ENCODE measurements around the gene RPS6KA2. TPM values are rescaled to one million over a fixed set of nuclear protein-coding genes. Genes with fewer than 3 reads are reported as not detected.

Gene RPS6KA2
- total RNA-seq, 1 experiment from 2014 or later = 4.2 TPM

DNA sequence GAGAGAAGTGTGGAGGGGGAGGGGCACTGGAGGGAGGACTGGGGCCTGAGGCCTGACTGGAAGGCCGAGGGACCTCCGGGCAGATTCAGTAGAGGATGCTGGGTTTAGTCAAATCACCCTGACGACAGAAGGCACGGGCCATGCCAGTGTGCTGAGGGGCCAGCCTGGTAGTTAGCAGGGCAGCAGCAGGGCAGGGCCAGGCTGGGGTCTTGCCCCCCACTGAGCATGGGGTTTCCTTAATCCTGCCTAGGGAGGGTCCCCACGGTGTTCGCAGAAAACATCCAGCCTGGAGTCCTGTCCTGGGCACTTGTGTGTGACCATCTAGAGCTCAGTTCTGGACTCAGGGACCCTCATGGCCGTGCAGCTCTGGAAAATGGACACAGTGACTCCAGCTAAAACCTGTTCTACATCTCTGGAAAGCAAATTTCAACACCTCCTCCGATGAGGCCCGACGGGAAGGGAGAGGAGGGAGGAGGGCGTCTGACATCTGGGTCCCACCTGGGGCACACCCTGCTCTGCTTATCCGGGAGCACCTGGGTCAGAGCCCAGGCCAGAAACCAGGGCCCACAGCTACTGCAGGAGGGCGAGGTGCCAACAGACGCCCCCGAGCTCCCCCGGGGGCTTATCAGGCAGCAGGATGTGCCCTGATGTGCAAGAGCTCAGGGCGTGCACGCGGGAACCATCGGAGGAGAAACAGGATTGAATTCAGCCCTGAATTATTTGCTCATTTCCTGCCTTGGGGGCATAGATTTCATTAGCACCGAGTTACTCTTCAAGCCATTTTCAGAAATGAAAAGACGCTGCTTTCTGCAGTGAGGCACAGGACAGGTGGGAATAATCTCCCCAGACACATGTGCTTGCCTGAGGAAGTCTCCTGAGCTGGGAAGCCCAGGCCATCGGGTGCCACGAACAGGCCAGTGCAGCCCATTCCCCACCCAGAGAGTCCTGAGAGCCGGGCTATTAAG lies 166.3 kb downstream of the RPS6KA2 start:
- Histone ChIP-seq H3K4me3 (no peak overlapping the region), H3K4me1 (peaks cover 8% of the 10 kb centered on the region; the same call in 1 of the 2 replicates), H3K9me3 (replicated peaks) (peaks cover 3% of the 10 kb centered on the region; the same call in 1 of the 2 replicates), H3K27ac (no peak overlapping the region), H3K27me3 (no peaks in the 10 kb centered on the region), H3K36me3 (no peaks in the 10 kb centered on the region)
- DNase-seq = peak; percentile 33 to 63

DNA sequence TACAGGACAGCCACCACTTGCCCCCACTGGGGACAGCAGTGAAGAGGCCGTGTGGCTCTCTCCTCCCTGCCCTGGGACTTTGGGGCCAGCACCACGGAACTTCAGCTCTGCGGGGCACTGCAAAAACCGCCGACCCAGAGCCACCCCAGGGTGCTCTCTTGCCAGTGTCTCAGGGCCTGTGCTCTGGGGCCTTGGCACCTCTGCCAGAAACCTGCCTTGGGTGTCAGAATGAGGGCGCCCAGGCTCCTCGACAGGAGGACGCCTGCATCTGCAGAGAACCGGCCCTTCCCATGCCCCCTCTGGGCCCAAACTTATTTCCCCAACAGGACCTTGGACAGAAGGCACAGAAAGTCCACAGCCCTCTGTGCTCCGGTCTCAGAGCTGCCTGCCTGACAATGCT lies 167.1 kb downstream of the RPS6KA2 start:
- H3K27ac ChIP-seq = no peak overlapping the region
- H3K36me3 ChIP-seq = no peaks in the 10 kb centered on the region
- peaks cover 3% of the 10 kb centered on the region; the same call in 1 of the 2 replicates for H3K9me3 ChIP-seq (replicated peaks)
- H3K4me1 ChIP-seq = peaks cover 8% of the 10 kb centered on the region; the same call in 1 of the 2 replicates
- no peaks in the 10 kb centered on the region for H3K27me3 ChIP-seq
- no peak for DNase-seq
- H3K4me3 ChIP-seq = no peak overlapping the region

DNA sequence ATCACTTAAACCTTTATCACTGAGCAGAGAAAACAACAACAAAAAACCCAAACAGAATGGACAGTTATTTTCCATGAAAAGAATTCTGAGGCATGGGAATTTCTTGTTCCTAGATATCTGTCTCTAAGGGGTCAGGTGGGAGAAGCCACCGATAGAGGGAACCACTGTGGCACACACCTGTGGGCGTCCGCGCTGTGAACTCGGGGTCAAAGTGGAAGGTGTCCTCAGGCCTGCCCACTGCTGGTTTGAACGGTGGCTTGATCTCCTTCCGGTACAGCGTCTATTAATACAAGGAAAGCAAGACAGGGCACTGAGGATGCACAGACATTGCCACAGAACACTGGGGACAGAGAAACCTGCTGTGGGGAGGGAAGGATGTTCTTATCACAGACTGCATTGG lies 167.8 kb downstream of the RPS6KA2 start:
- Histone ChIP-seq H3K27ac (no peak overlapping the region), H3K36me3 (no peaks in the 10 kb centered on the region), H3K9me3 (replicated peaks) (peaks cover 3% of the 10 kb centered on the region; the same call in 1 of the 2 replicates), H3K27me3 (no peaks in the 10 kb centered on the region), H3K4me3 (no peak overlapping the region), H3K4me1 (peaks cover 8% of the 10 kb centered on the region; the same call in 1 of the 2 replicates)
- no peak for DNase-seq

DNA sequence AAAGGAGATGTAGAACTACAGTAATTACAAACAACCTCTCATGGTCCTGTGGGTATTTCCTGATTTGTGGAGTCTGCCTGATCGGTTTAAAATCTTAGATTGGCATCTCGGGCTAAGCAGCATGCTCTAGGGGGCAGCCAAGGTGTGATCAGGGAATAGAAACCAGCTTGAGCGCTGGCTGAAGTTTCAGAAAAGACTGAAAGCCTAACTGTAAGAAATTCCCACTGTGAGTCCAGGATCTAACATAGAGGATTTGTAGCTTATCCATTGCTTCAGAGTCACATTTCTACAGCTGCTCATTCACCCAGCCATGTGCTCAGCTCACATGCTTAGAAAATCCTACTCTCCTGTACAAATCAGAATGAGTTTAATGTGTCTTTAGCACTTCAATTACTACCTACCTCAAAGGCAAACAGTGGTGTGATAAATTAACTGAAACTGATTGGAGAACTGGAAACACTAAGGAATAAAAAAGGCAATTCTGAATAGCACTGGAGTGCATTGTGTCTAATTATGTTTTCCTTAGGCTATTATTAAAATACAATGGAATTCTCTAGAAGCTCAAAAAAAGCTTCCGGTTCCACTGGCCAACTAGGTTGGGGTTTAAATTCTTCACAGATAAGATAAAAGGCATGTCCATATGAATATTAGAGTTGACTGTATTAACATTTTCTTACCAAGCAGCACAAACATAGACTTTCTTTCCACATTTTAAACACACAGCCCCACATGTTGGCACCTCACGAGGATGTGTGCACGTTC lies 170.5 kb downstream of the RPS6KA2 start:
- H3K4me1 ChIP-seq = peaks cover 8% of the 10 kb centered on the region; the same call in 1 of the 2 replicates
- H3K9me3 ChIP-seq (replicated peaks) = peaks cover 3% of the 10 kb centered on the region; the same call in 1 of the 2 replicates
- no peak overlapping the region for H3K27ac ChIP-seq
- H3K36me3 ChIP-seq = no peaks in the 10 kb centered on the region
- no peaks in the 10 kb centered on the region for H3K27me3 ChIP-seq
- no peak overlapping the region for H3K4me3 ChIP-seq
- peak in 1 of 2 experiments; percentile 31 for DNase-seq

DNA sequence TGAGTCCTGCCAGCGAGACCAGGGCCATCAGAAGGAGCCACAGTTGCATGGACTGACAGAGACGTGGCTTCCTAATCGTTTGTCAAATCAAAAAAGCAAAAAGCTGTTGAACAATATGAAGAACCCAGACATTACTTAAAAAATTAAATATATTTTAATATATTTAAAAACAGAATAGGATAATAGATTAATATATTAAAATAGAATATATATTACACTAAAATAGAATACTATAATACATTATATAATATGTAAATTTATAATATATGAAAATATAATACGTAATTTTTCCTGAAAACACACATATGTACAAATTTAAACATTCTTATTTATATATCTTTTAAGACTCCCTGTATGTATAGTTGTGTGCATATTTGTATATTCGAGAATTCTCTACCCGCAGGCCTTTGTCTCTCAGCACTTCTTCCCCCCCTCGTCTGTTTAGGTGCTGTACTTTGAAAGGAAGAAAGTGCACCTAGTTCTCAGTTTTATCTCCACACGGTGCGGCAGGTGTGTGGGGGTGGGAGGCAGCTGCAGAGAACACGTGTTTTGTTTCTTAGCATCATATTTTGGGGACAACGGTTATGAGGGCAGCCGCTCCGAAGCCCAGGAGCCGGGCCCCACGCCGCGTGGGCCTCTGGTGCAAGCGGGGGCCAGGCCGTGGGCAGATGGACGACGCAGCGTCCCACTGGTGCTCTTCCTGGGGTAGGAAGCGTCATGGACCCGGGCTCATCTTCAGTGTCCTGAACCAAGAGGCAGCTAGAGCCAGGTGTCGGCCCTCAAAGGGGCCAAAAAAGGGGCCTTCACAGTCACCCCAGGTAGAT lies 172.1 kb downstream of the RPS6KA2 start:
- Histone ChIP-seq H3K4me1 (no peaks in the 10 kb centered on the region), H3K4me3 (no peak overlapping the region), H3K9me3 (replicated peaks) (peaks cover 3% of the 10 kb centered on the region; the same call in 1 of the 2 replicates), H3K36me3 (no peaks in the 10 kb centered on the region), H3K27ac (no peak overlapping the region), H3K27me3 (no peaks in the 10 kb centered on the region)
- DNase-seq = no peak

DNA sequence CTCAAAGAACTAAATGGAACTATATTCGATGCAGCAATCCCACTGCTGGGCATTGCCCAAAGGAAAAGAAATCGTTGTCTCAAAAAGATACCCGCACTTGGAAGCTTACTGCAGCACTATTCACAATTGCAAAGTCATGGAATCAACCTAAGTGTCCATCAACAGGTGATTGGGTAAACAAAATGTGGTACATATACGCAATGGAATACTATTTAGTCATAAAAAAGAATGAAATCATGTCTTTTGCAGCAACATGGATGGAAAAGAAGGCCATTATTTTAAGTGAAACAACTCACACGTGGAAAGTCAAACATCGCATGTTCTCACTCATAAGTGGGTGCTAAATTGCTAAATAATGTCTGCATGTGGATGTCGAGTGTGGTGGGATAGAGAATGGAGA lies 173.4 kb downstream of the RPS6KA2 start:
- Histone ChIP-seq H3K27ac (no peak overlapping the region), H3K9me3 (replicated peaks) (peaks cover 3% of the 10 kb centered on the region; the same call in 1 of the 2 replicates), H3K27me3 (no peaks in the 10 kb centered on the region), H3K36me3 (no peaks in the 10 kb centered on the region), H3K4me1 (no peaks in the 10 kb centered on the region), H3K4me3 (no peak overlapping the region)
- no peak for DNase-seq

DNA sequence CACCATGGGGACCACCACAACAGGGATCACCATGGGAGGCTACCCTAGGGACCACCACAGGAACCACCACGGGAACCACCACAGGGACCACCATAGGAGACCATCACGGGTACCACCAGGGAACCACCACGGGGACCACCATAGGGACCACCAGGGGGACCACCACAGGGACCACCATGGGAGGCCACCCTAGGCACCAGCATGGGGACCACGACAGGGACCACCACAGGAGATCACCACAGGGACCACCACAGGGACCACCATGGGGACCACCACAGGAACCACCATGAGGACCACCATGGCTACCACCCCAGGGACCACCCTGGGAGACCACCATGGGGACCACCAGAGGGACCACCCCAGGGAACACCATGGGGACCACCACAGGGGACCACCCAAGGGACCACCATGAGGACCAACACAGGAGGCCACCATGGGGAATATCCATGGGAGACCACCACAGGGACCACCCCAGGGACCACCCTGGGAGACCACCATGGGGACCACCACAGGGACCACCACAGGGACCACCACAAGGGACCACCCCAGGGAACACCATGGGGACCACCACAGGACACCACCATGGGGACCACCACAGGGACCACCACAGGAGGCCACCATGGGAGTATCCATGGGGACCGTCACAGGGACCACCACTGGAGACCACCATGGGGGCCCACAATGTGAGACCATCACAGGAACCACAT lies 176.7 kb downstream of the RPS6KA2 start:
- no peak for DNase-seq
- Histone ChIP-seq H3K4me1 (no peaks in the 10 kb centered on the region), H3K4me3 (no peak overlapping the region), H3K27ac (no peak overlapping the region), H3K9me3 (replicated peaks) (no peaks in the 10 kb centered on the region), H3K27me3 (0 out of 2 replicates have a peak, but pooled peaks cover 3% of the 10 kb centered on the region), H3K36me3 (no peaks in the 10 kb centered on the region)

DNA sequence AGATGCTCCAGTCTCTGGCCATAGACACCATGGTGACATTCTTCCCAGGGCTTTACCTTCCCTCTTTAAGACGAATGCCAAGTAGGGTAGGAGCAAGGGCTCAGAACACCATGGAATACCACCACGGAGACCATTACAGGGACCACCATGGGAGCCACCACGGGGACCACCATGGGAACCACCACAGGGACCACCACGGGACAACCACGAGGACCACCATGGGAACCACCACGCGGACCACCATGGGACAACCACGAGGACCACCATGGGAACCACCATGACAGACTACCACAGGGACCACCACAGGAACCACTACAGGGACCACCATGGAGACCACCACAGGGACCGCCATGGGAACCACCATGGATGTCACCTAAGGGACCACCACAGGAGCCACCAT lies 177.4 kb downstream of the RPS6KA2 start:
- H3K27ac ChIP-seq = no peak overlapping the region
- no peak overlapping the region for H3K4me3 ChIP-seq
- no peak for DNase-seq
- H3K27me3 ChIP-seq = 0 out of 2 replicates have a peak, but pooled peaks cover 3% of the 10 kb centered on the region
- no peaks in the 10 kb centered on the region for H3K4me1 ChIP-seq
- H3K9me3 ChIP-seq (replicated peaks) = no peaks in the 10 kb centered on the region
- H3K36me3 ChIP-seq = no peaks in the 10 kb centered on the region

DNA sequence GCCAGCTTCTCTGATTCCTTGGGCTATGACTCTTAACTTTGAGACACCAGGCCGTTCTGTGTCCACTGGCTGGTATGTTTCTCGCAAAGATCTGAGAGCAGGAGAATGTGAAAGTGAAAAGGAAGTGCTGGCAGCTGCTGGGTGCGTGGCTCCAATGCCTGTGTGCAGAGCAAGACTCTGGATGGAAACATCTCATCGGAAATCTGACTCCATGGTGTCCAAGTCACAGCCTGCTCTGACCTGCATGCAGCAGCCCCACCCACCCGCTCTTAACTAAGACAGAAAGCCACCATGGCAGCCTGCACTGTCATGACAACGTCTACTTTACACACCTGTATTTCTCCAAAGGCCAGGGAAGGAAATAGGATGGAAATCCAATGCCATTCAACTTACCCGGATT lies 178.0 kb downstream of the RPS6KA2 start:
- Histone ChIP-seq H3K4me3 (no peak overlapping the region), H3K4me1 (no peaks in the 10 kb centered on the region), H3K27me3 (0 out of 2 replicates have a peak, but pooled peaks cover 3% of the 10 kb centered on the region), H3K36me3 (no peaks in the 10 kb centered on the region), H3K27ac (no peak overlapping the region), H3K9me3 (replicated peaks) (no peaks in the 10 kb centered on the region)
- DNase-seq = no peak

DNA sequence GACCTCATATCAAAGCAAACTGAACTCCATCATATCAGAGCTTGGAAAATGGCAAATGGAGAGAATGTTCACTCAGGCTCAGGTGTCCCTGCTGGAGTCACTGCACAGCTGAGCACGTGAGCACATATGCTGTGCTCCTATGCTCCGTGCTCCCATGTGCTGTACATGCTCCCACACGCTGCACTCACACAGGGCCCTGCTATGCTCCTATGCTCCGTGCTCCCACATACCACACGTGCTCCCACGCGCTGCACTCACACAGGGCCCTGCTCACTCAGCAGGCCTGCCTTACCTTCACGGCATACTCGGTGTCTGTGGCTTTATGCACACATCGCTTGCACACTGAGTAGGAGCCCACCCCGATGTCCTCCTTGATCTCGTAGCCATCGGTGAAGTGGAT lies 178.6 kb downstream of the RPS6KA2 start:
- H3K4me1 ChIP-seq = no peaks in the 10 kb centered on the region
- H3K4me3 ChIP-seq = no peak overlapping the region
- DNase-seq = no peak
- 0 out of 2 replicates have a peak, but pooled peaks cover 3% of the 10 kb centered on the region for H3K27me3 ChIP-seq
- H3K27ac ChIP-seq = no peak overlapping the region
- no peaks in the 10 kb centered on the region for H3K9me3 ChIP-seq (replicated peaks)
- no peaks in the 10 kb centered on the region for H3K36me3 ChIP-seq

DNA sequence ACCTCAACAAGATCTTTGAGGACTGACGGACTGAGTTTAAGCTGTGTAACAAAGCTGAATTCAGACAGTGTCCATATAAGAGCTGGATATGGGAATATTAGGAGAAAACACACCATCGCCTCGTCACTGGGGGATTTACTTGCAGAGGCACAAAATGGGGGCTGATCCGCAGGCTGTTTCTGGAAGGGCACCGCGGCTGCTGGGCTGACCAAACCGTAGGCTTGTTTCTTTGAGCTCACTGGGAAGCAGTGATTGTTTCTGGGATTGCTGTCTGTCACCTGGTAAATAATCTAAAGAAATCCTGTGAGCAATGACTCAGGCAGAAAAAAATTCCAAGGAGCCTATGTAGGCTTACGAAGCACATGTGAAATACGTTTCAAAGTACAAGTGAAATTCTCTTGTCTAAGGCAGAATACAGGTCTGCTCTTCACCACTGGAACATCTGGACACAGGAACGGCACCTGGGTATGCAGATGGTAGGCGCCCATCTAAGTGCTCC lies 180.4 kb downstream of the RPS6KA2 start:
- H3K27ac ChIP-seq = no peak overlapping the region

DNA sequence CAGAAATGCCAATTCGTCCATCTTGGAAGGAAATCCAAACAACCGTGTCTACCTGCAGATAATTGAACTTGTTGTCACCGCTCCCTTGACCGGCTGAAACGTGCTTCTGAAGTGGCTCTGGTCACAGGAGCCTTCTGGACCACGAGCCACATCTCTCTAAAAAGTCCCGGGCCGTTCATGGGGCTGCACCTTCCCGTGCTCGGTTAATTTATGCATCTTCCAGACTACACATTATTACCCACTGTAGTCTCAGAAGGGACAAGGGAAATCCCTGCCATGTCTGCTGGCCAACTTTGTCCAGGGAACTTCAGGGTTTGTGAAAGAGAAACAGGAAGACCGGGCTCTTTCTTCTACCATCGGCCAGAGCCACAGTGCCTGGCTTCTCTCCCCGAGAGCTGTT lies 180.9 kb downstream of the RPS6KA2 start:
- no peak overlapping the region for H3K27ac ChIP-seq
- H3K9me3 ChIP-seq (replicated peaks) = no peaks in the 10 kb centered on the region
- DNase-seq = no peak
- H3K4me3 ChIP-seq = no peak overlapping the region
- H3K27me3 ChIP-seq = 0 out of 2 replicates have a peak, but pooled peaks cover 3% of the 10 kb centered on the region
- H3K36me3 ChIP-seq = no peaks in the 10 kb centered on the region
- H3K4me1 ChIP-seq = no peaks in the 10 kb centered on the region

More for the DNA sequence above, 180.4 kb downstream of the RPS6KA2 start:
- H3K36me3 ChIP-seq = no peaks in the 10 kb centered on the region
- no peaks in the 10 kb centered on the region for H3K4me1 ChIP-seq
- DNase-seq = no peak
- no peak overlapping the region for H3K4me3 ChIP-seq
- no peaks in the 10 kb centered on the region for H3K9me3 ChIP-seq (replicated peaks)
- H3K27me3 ChIP-seq = 0 out of 2 replicates have a peak, but pooled peaks cover 3% of the 10 kb centered on the region

DNA sequence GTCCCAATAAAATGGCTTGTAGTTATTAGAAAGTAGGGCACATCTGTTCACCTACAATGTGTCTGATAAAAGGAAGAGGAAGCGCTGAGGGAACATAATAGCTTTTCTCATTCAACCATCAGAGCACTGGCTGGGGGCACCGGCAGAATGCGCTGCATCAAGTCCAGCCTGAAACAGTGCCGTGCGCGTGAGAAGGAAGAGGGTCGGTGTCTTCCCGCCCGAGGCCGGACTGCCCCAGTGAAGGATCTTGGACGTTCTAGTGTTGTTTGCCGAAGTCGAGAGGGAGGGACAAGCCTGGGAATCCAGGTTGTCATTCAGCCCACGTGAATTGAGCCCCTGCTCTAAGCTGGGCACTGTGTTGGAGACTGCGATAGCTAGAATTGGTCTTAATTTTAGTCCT lies 182.6 kb downstream of the RPS6KA2 start:
- H3K27ac ChIP-seq = no peak overlapping the region
- 0 out of 2 replicates have a peak, but pooled peaks cover 6% of the 10 kb centered on the region for H3K27me3 ChIP-seq
- no peaks in the 10 kb centered on the region for H3K36me3 ChIP-seq
- no peak for DNase-seq
- no peaks in the 10 kb centered on the region for H3K9me3 ChIP-seq (replicated peaks)
- no peaks in the 10 kb centered on the region for H3K4me1 ChIP-seq
- no peak overlapping the region for H3K4me3 ChIP-seq
